IMR-90 (cell line): ENCODE measurements around the gene TPX2. TPM values are rescaled to one million over a fixed set of nuclear protein-coding genes. Genes with fewer than 3 reads are reported as not detected.

Experiments
- ATAC-seq: fragments of 200-7000 bp; cut with Tn5 transposase; 2 replicates; pipeline ENCODE4 v1.9.1; 2020; ENCODE audit warnings: low read depth, mild to moderate bottlenecking, moderate library complexity
- BruUV-seq: library from RNA; stranded (reverse); fragments of 400-500 nt; replicated peaks from 2 replicates; lab custom pipeline; 2021; lab: Mats Ljungman, UMichigan
- CTCF ChIA-PET: fragments of 300-600 bp; formaldehyde crosslinking; extraction: SDS; loops from one replicate; lab custom pipeline; 2021; ENCODE audit warnings: antibody characterized with exemption; lab: Yijun Ruan, JAX
- POLR2A ChIA-PET: fragments of 300-600 bp; sonication (Branson Sonifier 250); formaldehyde crosslinking; loops from one replicate; lab custom pipeline; 2022; ENCODE audit warnings: antibody characterized with exemption; ENCODE audit not compliant: unreplicated experiment; lab: Charles Lee
- DNase-seq: peaks from one replicate; pipeline ENCODE4 v3.0.0; 2013
- H2AFZ ChIP-seq: replicated peaks from 2 replicates; pipeline ENCODE3; 2013; ENCODE audit warnings: low read length, mild to moderate bottlenecking; ENCODE audit not compliant: poor library complexity
- H2AK5ac ChIP-seq: 2 replicates; pipeline ENCODE4 v1.6.1; 2013; ENCODE audit warnings: low read depth, low read length, inconsistent platforms
- H2AK9ac ChIP-seq: replicated peaks from 2 replicates; pipeline ENCODE3; 2013; ENCODE audit warnings: mild to moderate bottlenecking, low read depth, low read length, moderate library complexity; ENCODE audit not compliant: poor library complexity
- H2BK120ac ChIP-seq: 2 replicates; pipeline ENCODE4 v1.6.1; 2013; ENCODE audit warnings: low read depth, low read length, inconsistent platforms
- H2BK15ac ChIP-seq: 3 replicates; pipeline ENCODE4 v1.6.1; 2013; ENCODE audit warnings: low read depth, low read length, inconsistent platforms
- H2BK20ac ChIP-seq: 2 replicates; pipeline ENCODE4 v1.6.1; 2013; ENCODE audit warnings: low read depth, mild to moderate bottlenecking, inconsistent platforms, low read length, moderate library complexity
- H2BK5ac ChIP-seq: 2 replicates; pipeline ENCODE4 v1.6.1; 2013; ENCODE audit warnings: mild to moderate bottlenecking, low read depth, low read length, inconsistent platforms; ENCODE audit not compliant: poor library complexity, severe bottlenecking
- H3K14ac ChIP-seq: replicated peaks from 2 replicates; pipeline ENCODE4 v1.6.1; 2013; ENCODE audit warnings: low read depth, low read length, inconsistent platforms
- H3K18ac ChIP-seq: 2 replicates; pipeline ENCODE4 v1.6.1; 2013; ENCODE audit warnings: low read depth, low read length, control low read depth
- H3K23ac ChIP-seq: 2 replicates; pipeline ENCODE4 v1.6.1; 2013; ENCODE audit warnings: low read depth, low read length, inconsistent platforms
- H3K27ac ChIP-seq: 2 replicates; pipeline ENCODE4 v1.5.1; 2013; ENCODE audit warnings: mild to moderate bottlenecking, control low read depth, low read length; ENCODE audit not compliant: insufficient read depth
- H3K27me3 ChIP-seq: 2 replicates; pipeline ENCODE4 v1.6.1; 2013; ENCODE audit warnings: low read length; ENCODE audit not compliant: control insufficient read depth, insufficient read depth
- H3K36me3 ChIP-seq: 2 replicates; pipeline ENCODE4 v1.6.1; 2013; ENCODE audit warnings: low read length, mixed read lengths; ENCODE audit not compliant: control insufficient read depth, insufficient read depth
- H3K4ac ChIP-seq: 2 replicates; pipeline ENCODE4 v1.6.1; 2013; ENCODE audit warnings: low read depth, low read length, inconsistent platforms
- H3K4me1 ChIP-seq: 2 replicates; pipeline ENCODE4 v1.6.1; 2013; ENCODE audit warnings: low read length, mixed read lengths; ENCODE audit not compliant: control insufficient read depth, insufficient read depth
- H3K4me2 ChIP-seq: 2 replicates; pipeline ENCODE4 v1.6.1; 2013; ENCODE audit warnings: low read depth, mild to moderate bottlenecking, control low read depth, low read length, moderate library complexity
- H3K4me3 ChIP-seq: 2 replicates; pipeline ENCODE4 v1.5.1; 2013; ENCODE audit warnings: low read depth, mild to moderate bottlenecking, control low read depth, low read length, moderate library complexity; ENCODE audit not compliant: insufficient read depth
- H3K56ac ChIP-seq: 2 replicates; pipeline ENCODE4 v1.6.1; 2013; ENCODE audit warnings: low read length, inconsistent platforms; ENCODE audit not compliant: insufficient read depth; ENCODE audit errors: extremely low read depth
- H3K79me1 ChIP-seq, 2 experiments: 2 replicates each; pipeline ENCODE4 v1.6.1; 2013; ENCODE audit warnings: low read length in 2 of 2, inconsistent platforms in 1 of 2, low read depth in 1 of 2
- H3K9ac ChIP-seq: 2 replicates; pipeline ENCODE4 v1.6.1; 2013; ENCODE audit warnings: low read depth, low read length, control low read depth
- H3K9me1 ChIP-seq: 2 replicates; pipeline ENCODE4 v1.6.1; 2013; ENCODE audit warnings: low read length, inconsistent platforms; ENCODE audit not compliant: insufficient read depth
- H3K9me3 ChIP-seq: 2 replicates; pipeline ENCODE4 v1.6.1; 2013; ENCODE audit warnings: low read length; ENCODE audit not compliant: control insufficient read depth, insufficient read depth
- H4K20me1 ChIP-seq: 2 replicates; pipeline ENCODE4 v1.6.1; 2013; ENCODE audit warnings: low read length, inconsistent platforms; ENCODE audit not compliant: insufficient read depth
- H4K5ac ChIP-seq: 2 replicates; pipeline ENCODE4 v1.6.1; 2013; ENCODE audit warnings: mild to moderate bottlenecking, low read depth, low read length, control low read depth
- H4K8ac ChIP-seq, 2 experiments: 2 replicates each; pipeline ENCODE4 v1.6.1; 2013; ENCODE audit warnings: low read depth in 2 of 2, low read length in 2 of 2, control low read depth in 1 of 2, inconsistent platforms in 1 of 2
- H4K91ac ChIP-seq: 2 replicates; pipeline ENCODE4 v1.6.1; 2013; ENCODE audit warnings: low read depth, low read length, inconsistent platforms; ENCODE audit not compliant: insufficient read depth
- MAZ ChIP-seq: IDR thresholded peaks from 2 replicates; pipeline ENCODE4 v1.6.1; 2012; ENCODE audit warnings: low read depth, mild to moderate bottlenecking, low read length, improper control_type of control experiment, moderate library complexity, borderline replicate concordance
- WGBS, 2 experiments: methylation state at CpG; one replicate each; pipeline versions ENCODE4 v1.1.5 to v1.1.7; 2013; ENCODE audit warnings: missing lambda C conversion rate in 2 of 2; ENCODE audit not compliant: insufficient read length in 1 of 2; ENCODE audit errors: extremely low coverage in 2 of 2; 5-methylcytosine and 5-hydroxymethylcytosine counted together
- dilution Hi-C: fragments of 300-500 bp; cut with HindIII; formaldehyde crosslinking; loops from one replicate; pipeline ENCODE4 v1.14.3; 2018; ENCODE audit warnings: low sequenced_read_pairs; ENCODE audit not compliant: unreplicated experiment
- in situ Hi-C: fragments of 300-500 bp; cut with MboI; formaldehyde crosslinking; loops from 3 replicates; pipeline ENCODE4 v1.14.3; 2019; ENCODE audit warnings: low sequenced_read_pairs, inconsistent platforms, mixed read lengths
- intact Hi-C: fragments of 100-400 bp; cut with micrococcal nuclease; formaldehyde crosslinking; loops from 2 replicates; pipeline ENCODE4 v1.10.0; 2022
- polyA plus RNA-seq, 3 experiments: library from polyadenylated mRNA; depleted of rRNA; stranded (reverse); fragments of >200 nt; gene quantifications; 2 replicates each; pipeline ENCODE4 v1.2.3, GENCODE V29; 2012; ENCODE audit warnings: low replicate concordance in 1 of 3
- total RNA-seq: library from RNA; depleted of rRNA; stranded (reverse); fragments of >200 nt; gene quantifications from 2 replicates; pipeline ENCODE4 v1.2.3, GENCODE V29; 2012
- TF ChIP-seq, protein P1 (sequence below): fragments of 150-350 bp; IDR thresholded peaks from 2 replicates; pipeline ENCODE4 v1.6.1; 2017; ENCODE audit warnings: mild to moderate bottlenecking, antibody characterized with exemption, low read length, low read depth

TPX2 gene
- total and polyA plus RNA-seq, 2 of the 4 experiments (the other 2 are of a cell fraction): 28.5 to 72.2 TPM

- Histone ChIP-seq H3K14ac (peak overlapping the region; percentile 85; the same call in 1 of the 2 replicates), H2BK20ac (no peak overlapping the region), H2BK15ac (peak overlapping the region; percentile 38; the same call in 1 of the 3 replicates), H2AFZ (no peak overlapping the region), H3K4me3 (no peak overlapping the region), H2BK5ac (peak overlapping the region; percentile 21), H3K79me1 (peaks cover 36 to 79% of the 10 kb centered on the region in 2 experiments), H3K9me1 (peaks cover 44% of the 10 kb centered on the region), H3K56ac (no peak overlapping the region), H2BK120ac (peak overlapping the region; percentile 58; the same call in 1 of the 2 replicates), H4K8ac (peak overlapping the region in 1 of 2 experiments; percentile 43; a peak in 1 of 4 replicates), H3K36me3 (peaks cover 27% of the 10 kb centered on the region), H4K20me1 (no peaks in the 10 kb centered on the region; the same call in 1 of the 2 replicates), H3K27ac (no peak overlapping the region), H3K4ac (peak overlapping the region; percentile 60; the same call in 1 of the 2 replicates), H2AK9ac (no peak overlapping the region), H3K27me3 (no peaks in the 10 kb centered on the region), H4K91ac (no peak overlapping the region), H4K5ac (0 out of 2 replicates have a peak overlapping the region, but pooled peaks have one; percentile 14), H3K4me1 (peaks cover 38% of the 10 kb centered on the region), H3K4me2 (no peak overlapping the region), H3K18ac (no peak overlapping the region), H3K9me3 (no peaks in the 10 kb centered on the region), H3K9ac (no peak overlapping the region), H2AK5ac (peak overlapping the region; percentile 63; the same call in 1 of the 2 replicates), H3K23ac (peak overlapping the region; percentile 41; the same call in 1 of the 2 replicates)
- ChIA-PET CTCF (no interaction called here), POLR2A (no interaction called here)
- intact Hi-C loops: no loop called here
- no peak for ATAC-seq
- BruUV-seq: no TSS peak
- dilution Hi-C loops: no loop called here
- no peak for DNase-seq
- TF ChIP-seq, protein P1, sequence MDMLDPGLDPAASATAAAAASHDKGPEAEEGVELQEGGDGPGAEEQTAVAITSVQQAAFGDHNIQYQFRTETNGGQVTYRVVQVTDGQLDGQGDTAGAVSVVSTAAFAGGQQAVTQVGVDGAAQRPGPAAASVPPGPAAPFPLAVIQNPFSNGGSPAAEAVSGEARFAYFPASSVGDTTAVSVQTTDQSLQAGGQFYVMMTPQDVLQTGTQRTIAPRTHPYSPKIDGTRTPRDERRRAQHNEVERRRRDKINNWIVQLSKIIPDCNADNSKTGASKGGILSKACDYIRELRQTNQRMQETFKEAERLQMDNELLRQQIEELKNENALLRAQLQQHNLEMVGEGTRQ: no peak
- no peak for TF ChIP-seq MAZ
- WGBS, 2 experiments: no CpG with 5 or more reads among the region's 1 CpG
- in situ Hi-C loops: no loop called here
Measured at GRCh38 chr20:31716351-31716750, 22.7 kb upstream of the TPX2 start.
